Fibroblast of skin of right quadriceps (primary cell): Measurements from ENCODE around the gene RFX8.
A peak's percentile ranks its signal among the peaks of the same experiment; 100 is the strongest.
"Not testable (repeated sequence)": the region's sequence is repeated elsewhere in the genome, so short reads cannot be mapped to it uniquely, and the experiment has no call there.

Source experiments
- DNase-seq: peaks from one replicate; pipeline ENCODE4 v3.0.0-alpha.2; 2013

Gene RFX8

GRCh38 chr2:101474731-101475384 lies at the start of gene RFX8:
Gene RFX8, minus strand, starts transcription at chr2:101475112. Its CDS starts 8,264 bp downstream, at chr2:101466848.
- peak; percentile 96 for DNase-seq

- no peak for DNase-seq
These were observed 46.6 kb upstream of the RFX8 start for GRCh38 chr2:101521487-101521886.

- peak; percentile 55 for DNase-seq
These were observed 45.3 kb upstream of the RFX8 start for GRCh38 chr2:101520246-101520645.

- peak; percentile 57 for DNase-seq
These were observed 43.9 kb upstream of the RFX8 start for GRCh38 chr2:101518578-101519492.

- DNase-seq = peak; percentile 75
These were observed 42.9 kb upstream of the RFX8 start for GRCh38 chr2:101517758-101518271.

GRCh38 chr2:101516823-101517690 lies 42.1 kb upstream of the RFX8 start:
- peak; percentile 96 for DNase-seq

- no peak for DNase-seq
These were observed 41.4 kb upstream of the RFX8 start for GRCh38 chr2:101516349-101516748.

GRCh38 chr2:101515477-101515876 lies 40.6 kb upstream of the RFX8 start:
- peak; percentile 76 for DNase-seq

GRCh38 chr2:101512993-101513392 lies 38.1 kb upstream of the RFX8 start:
- no peak for DNase-seq

GRCh38 chr2:101511381-101511780 lies 36.5 kb upstream of the RFX8 start:
- no peak for DNase-seq

GRCh38 chr2:101509499-101510284 lies 34.8 kb upstream of the RFX8 start:
- no peak for DNase-seq

- DNase-seq = no peak
These were observed 33.7 kb upstream of the RFX8 start for GRCh38 chr2:101508636-101509035.

GRCh38 chr2:101505276-101505675 lies 30.4 kb upstream of the RFX8 start:
- not testable (repeated sequence) for DNase-seq

- not testable (repeated sequence) for DNase-seq
These were observed 29.8 kb upstream of the RFX8 start for GRCh38 chr2:101504744-101505143.

- no peak for DNase-seq
These were observed 27.2 kb upstream of the RFX8 start for GRCh38 chr2:101502095-101502494.

GRCh38 chr2:101501443-101501842 lies 26.5 kb upstream of the RFX8 start:
- no peak for DNase-seq

- peak; percentile 42 for DNase-seq
These were observed 25.9 kb upstream of the RFX8 start for GRCh38 chr2:101500860-101501259.

GRCh38 chr2:101500180-101500579 lies 25.3 kb upstream of the RFX8 start:
- DNase-seq = peak; percentile 48

GRCh38 chr2:101496279-101496678 lies 21.4 kb upstream of the RFX8 start:
- DNase-seq = no peak

GRCh38 chr2:101492936-101493473 lies 18.1 kb upstream of the RFX8 start:
- no peak for DNase-seq

- DNase-seq = no peak
These were observed 12.1 kb upstream of the RFX8 start for GRCh38 chr2:101486994-101487393.

GRCh38 chr2:101486258-101486701 lies 11.4 kb upstream of the RFX8 start:
- DNase-seq = no peak
